SU-DHL-6 (cell line): ENCODE results near the gene ARHGAP22.

Source experiments
- EZH2phosphoT487 ChIP-seq: fragments of 200-600 bp; sonication (generic), shearing (Covaris generic); conservative IDR thresholded peaks from 2 replicates; pipeline ENCODE4 v1.6.1; 2018; ENCODE audit warnings: mild to moderate bottlenecking, antibody characterized with exemption, low read length, moderate library complexity, mixed read lengths
- TF ChIP-seq, protein P1 (sequence below): fragments of 200-600 bp; sonication (generic); IDR thresholded peaks from one replicate; pipeline ENCODE4 v1.5.1; 2017; ENCODE audit warnings: antibody characterized with exemption, mild to moderate bottlenecking, low read length, moderate library complexity; ENCODE audit not compliant: insufficient read depth, poor library complexity, severe bottlenecking

DNA sequence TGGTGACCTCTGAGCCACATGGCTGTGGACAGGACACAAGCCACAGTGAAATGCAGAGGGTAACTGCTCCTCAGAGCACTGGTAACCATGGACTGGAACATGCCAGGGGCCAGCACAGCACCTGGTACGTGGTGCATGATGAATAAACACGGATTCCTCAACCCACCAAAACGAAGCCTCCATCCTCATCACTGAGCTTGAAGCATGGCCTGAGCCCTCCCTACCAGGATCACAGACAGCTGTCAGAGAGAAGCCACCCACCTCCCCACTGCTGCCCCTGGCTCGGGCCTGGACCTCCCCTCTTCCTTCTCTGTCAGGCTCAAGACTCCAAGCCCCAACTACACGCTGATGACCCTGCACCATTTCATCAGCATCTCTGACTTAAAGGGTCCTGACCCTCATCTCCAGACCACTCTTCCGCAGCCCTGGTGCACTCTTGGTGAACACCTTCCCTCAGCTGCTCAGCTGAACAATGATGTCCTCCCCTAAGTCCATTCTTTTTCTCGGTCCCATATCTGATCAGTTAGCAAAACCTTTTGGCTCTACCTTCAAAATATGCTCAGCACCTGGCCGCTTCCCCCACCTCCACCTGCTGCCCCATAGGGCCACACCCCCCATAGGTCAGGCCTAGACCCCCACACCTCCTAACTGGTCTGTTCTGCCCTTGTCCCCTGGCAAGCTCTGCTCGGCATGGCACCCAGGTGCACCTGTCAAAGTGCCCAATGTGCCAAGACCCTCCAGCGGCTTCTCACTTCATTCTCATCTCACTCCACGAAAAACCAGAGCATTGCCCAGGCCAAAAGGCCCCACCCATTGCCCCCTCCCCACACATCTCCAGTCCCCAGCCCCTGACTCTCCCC lies 157.3 kb downstream of the ARHGAP22 start:
- TF ChIP-seq, protein P1, sequence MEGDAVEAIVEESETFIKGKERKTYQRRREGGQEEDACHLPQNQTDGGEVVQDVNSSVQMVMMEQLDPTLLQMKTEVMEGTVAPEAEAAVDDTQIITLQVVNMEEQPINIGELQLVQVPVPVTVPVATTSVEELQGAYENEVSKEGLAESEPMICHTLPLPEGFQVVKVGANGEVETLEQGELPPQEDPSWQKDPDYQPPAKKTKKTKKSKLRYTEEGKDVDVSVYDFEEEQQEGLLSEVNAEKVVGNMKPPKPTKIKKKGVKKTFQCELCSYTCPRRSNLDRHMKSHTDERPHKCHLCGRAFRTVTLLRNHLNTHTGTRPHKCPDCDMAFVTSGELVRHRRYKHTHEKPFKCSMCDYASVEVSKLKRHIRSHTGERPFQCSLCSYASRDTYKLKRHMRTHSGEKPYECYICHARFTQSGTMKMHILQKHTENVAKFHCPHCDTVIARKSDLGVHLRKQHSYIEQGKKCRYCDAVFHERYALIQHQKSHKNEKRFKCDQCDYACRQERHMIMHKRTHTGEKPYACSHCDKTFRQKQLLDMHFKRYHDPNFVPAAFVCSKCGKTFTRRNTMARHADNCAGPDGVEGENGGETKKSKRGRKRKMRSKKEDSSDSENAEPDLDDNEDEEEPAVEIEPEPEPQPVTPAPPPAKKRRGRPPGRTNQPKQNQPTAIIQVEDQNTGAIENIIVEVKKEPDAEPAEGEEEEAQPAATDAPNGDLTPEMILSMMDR, result no peak
- no peak for TF ChIP-seq EZH2phosphoT487
